Measurements from ENCODE around the gene LEKR1.
"Not testable (repeated sequence)": the region's sequence is repeated elsewhere in the genome, so short reads cannot be mapped to it uniquely, and the experiment has no call there.

LEKR1 gene

GRCh38 chr3:156885761-156886160 is 59.6 kb downstream of the LEKR1 start:
- DNase-seq = no peak
- Mint-ChIP-seq H3K27ac (no peak overlapping the region), H3K4me1 (no peaks in the 10 kb centered on the region), H3K4me3 (no peak overlapping the region), H3K9me3 (peaks cover 12% of the 10 kb centered on the region), H3K36me3 (no peaks in the 10 kb centered on the region), H3K27me3 (no peaks in the 10 kb centered on the region)
- CTCF ChIA-PET = no interaction called here

GRCh38 chr3:156888176-156888575 is 62.0 kb downstream of the LEKR1 start:
- H3K4me1 Mint-ChIP-seq = no peaks in the 10 kb centered on the region
- no peaks in the 10 kb centered on the region for H3K36me3 Mint-ChIP-seq
- CTCF ChIA-PET = interaction anchor here (0.6 kb wide), 1 partner anchor 9 kb away, joined by 3 read pairs; no protein-coding TSS in a partner anchor
- no peak for DNase-seq
- no peaks in the 10 kb centered on the region for H3K27me3 Mint-ChIP-seq
- peaks cover 10% of the 10 kb centered on the region for H3K9me3 Mint-ChIP-seq
- no peak overlapping the region for H3K27ac Mint-ChIP-seq
- no peak overlapping the region for H3K4me3 Mint-ChIP-seq

GRCh38 chr3:156888576-156888975 is 62.4 kb downstream of the LEKR1 start:
- CTCF ChIA-PET = interaction anchor here (0.9 kb wide), 1 partner anchor 24 kb away, joined by 3 read pairs; no protein-coding TSS in a partner anchor
- Mint-ChIP-seq H3K9me3 (peaks cover 8% of the 10 kb centered on the region), H3K4me1 (no peaks in the 10 kb centered on the region), H3K36me3 (no peaks in the 10 kb centered on the region), H3K4me3 (no peak overlapping the region), H3K27me3 (no peaks in the 10 kb centered on the region), H3K27ac (no peak overlapping the region)
- no peak for DNase-seq

- Mint-ChIP-seq H3K36me3 (no peaks in the 10 kb centered on the region), H3K4me1 (no peaks in the 10 kb centered on the region), H3K4me3 (no peak overlapping the region), H3K9me3 (peaks cover 8% of the 10 kb centered on the region), H3K27me3 (no peaks in the 10 kb centered on the region), H3K27ac (no peak overlapping the region)
- no peak for DNase-seq
- CTCF ChIA-PET = no interaction called here
Measured at GRCh38 chr3:156892701-156893100, 66.5 kb downstream of the LEKR1 start.

GRCh38 chr3:156895374-156895773 is 69.2 kb downstream of the LEKR1 start:
- H3K4me3 Mint-ChIP-seq, H3K27me3 Mint-ChIP-seq, H3K4me1 Mint-ChIP-seq, DNase-seq, CTCF ChIA-PET, H3K36me3 Mint-ChIP-seq, H3K9me3 Mint-ChIP-seq, H3K27ac Mint-ChIP-seq: not testable (repeated sequence)

- H3K4me3 Mint-ChIP-seq, H3K9me3 Mint-ChIP-seq, H3K27me3 Mint-ChIP-seq, H3K27ac Mint-ChIP-seq, H3K36me3 Mint-ChIP-seq, DNase-seq, H3K4me1 Mint-ChIP-seq: not testable (repeated sequence)
- CTCF ChIA-PET = interaction anchor here (0.6 kb wide), 1 partner anchor 10 kb away, joined by 3 read pairs; no protein-coding TSS in a partner anchor
Measured at GRCh38 chr3:156897851-156898250, 71.7 kb downstream of the LEKR1 start.

DNA sequence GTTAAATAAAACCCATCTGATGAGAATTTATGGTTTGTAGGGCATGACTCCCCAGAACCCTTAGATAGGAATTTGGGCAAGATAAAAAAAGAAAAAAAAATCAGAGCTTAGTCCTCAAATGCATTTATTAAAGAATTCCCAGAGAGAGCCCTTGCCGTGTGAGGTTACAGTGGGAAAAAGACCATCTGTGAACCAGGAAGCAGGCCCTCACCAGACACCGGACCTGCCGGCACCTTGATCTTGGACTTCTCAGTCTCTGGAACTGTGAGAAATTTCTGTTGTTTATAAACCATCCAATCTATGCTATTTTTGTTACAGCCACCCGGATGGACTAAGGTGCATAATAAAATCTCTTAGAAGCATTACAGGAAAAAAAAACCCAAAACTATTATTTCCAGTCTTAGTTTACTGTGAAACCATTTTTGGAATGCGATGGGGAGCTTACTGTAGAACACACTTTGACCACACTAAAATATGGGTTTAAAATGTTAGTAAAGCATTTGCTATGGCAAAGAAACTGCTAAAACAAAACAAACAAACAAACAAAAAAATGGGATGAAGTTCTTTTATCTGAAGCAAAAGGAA is 72.2 kb downstream of the LEKR1 start:
- no peaks in the 10 kb centered on the region for H3K27me3 Mint-ChIP-seq
- peaks cover 8% of the 10 kb centered on the region for H3K9me3 Mint-ChIP-seq
- no peak for DNase-seq
- no peaks in the 10 kb centered on the region for H3K4me1 Mint-ChIP-seq
- CTCF ChIA-PET = no interaction called here
- H3K36me3 Mint-ChIP-seq = no peaks in the 10 kb centered on the region
- H3K27ac Mint-ChIP-seq = no peak overlapping the region
- no peak overlapping the region for H3K4me3 Mint-ChIP-seq

- Mint-ChIP-seq H3K36me3 (no peaks in the 10 kb centered on the region), H3K27me3 (no peaks in the 10 kb centered on the region), H3K4me1 (no peaks in the 10 kb centered on the region), H3K4me3 (no peak overlapping the region), H3K27ac (no peak overlapping the region), H3K9me3 (peaks cover 4% of the 10 kb centered on the region)
- DNase-seq = no peak
- CTCF ChIA-PET = no interaction called here
Measured at GRCh38 chr3:156899951-156900350, 73.8 kb downstream of the LEKR1 start.

DNA sequence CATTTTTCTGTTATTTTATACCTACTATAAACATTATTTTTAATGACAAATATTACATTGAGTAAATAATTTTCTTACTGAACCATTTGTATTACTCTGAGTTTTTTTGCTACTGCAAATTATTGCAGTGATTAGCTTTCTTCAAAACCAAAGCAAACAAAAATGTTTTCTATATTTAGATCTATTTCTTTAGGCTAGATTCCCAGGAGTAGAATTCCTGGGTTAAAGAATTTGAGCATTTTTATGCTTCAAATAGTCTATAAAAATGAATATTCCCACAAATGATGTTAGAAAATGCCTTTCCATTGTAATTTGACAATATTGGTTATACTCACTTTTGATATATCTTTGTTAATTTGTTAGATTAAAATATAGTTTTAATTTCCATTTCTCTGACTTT is 76.8 kb downstream of the LEKR1 start:
- Mint-ChIP-seq H3K27ac (no peak overlapping the region), H3K4me3 (no peak overlapping the region), H3K27me3 (no peaks in the 10 kb centered on the region), H3K9me3 (no peaks in the 10 kb centered on the region), H3K36me3 (no peaks in the 10 kb centered on the region), H3K4me1 (no peaks in the 10 kb centered on the region)
- CTCF ChIA-PET = no interaction called here
- no peak for DNase-seq

GRCh38 chr3:156906275-156906674 is 80.1 kb downstream of the LEKR1 start:
- H3K9me3 Mint-ChIP-seq = no peaks in the 10 kb centered on the region
- H3K27ac Mint-ChIP-seq = no peak overlapping the region
- H3K4me3 Mint-ChIP-seq = no peak overlapping the region
- CTCF ChIA-PET = no interaction called here
- no peaks in the 10 kb centered on the region for H3K4me1 Mint-ChIP-seq
- DNase-seq = no peak
- H3K27me3 Mint-ChIP-seq = no peaks in the 10 kb centered on the region
- H3K36me3 Mint-ChIP-seq = no peaks in the 10 kb centered on the region

- Mint-ChIP-seq H3K27me3 (no peaks in the 10 kb centered on the region), H3K36me3 (no peaks in the 10 kb centered on the region), H3K4me1 (no peaks in the 10 kb centered on the region), H3K9me3 (no peaks in the 10 kb centered on the region), H3K27ac (no peak overlapping the region), H3K4me3 (no peak overlapping the region)
- CTCF ChIA-PET = no interaction called here
- no peak for DNase-seq
Measured at GRCh38 chr3:156908398-156908797, 82.2 kb downstream of the LEKR1 start.

GRCh38 chr3:156910022-156910421 is 83.9 kb downstream of the LEKR1 start:
- H3K4me3 Mint-ChIP-seq = no peak overlapping the region
- no peaks in the 10 kb centered on the region for H3K36me3 Mint-ChIP-seq
- no peaks in the 10 kb centered on the region for H3K9me3 Mint-ChIP-seq
- H3K4me1 Mint-ChIP-seq = no peaks in the 10 kb centered on the region
- DNase-seq = no peak
- CTCF ChIA-PET = no interaction called here
- H3K27me3 Mint-ChIP-seq = no peaks in the 10 kb centered on the region
- H3K27ac Mint-ChIP-seq = no peak overlapping the region

GRCh38 chr3:156910831-156911230 is 84.7 kb downstream of the LEKR1 start:
- not testable (repeated sequence) for H3K9me3 Mint-ChIP-seq

GRCh38 chr3:156914300-156914699 is 88.1 kb downstream of the LEKR1 start:
- DNase-seq, CTCF ChIA-PET, H3K9me3 Mint-ChIP-seq, H3K27ac Mint-ChIP-seq, H3K4me1 Mint-ChIP-seq, H3K27me3 Mint-ChIP-seq, H3K4me3 Mint-ChIP-seq, H3K36me3 Mint-ChIP-seq: not testable (repeated sequence)

More at GRCh38 chr3:156910831-156911230, 84.7 kb downstream of the LEKR1 start:
- CTCF ChIA-PET, DNase-seq, H3K4me3 Mint-ChIP-seq, H3K36me3 Mint-ChIP-seq, H3K27me3 Mint-ChIP-seq, H3K27ac Mint-ChIP-seq, H3K4me1 Mint-ChIP-seq: not testable (repeated sequence)

DNA sequence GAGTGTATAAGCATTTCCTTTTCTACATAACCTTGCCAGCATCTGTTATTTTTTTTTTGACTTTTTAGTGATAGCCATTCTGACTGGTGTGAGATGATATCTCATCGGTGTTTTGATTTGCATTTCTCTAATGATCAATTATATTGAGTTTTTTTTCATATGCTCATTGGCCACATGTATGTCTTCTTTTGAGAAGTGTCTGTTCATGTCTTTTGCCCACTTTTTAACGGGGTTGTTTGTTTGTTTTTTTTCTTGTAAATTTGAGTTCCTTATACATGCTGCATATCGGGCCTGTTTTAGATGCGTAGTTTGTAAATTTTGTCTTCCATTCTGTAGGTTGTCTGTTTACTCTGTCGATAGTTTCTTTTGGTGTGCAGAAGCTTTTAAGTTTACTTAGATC is 89.2 kb downstream of the LEKR1 start:
- peaks cover 3% of the 10 kb centered on the region for H3K9me3 Mint-ChIP-seq
- H3K27ac Mint-ChIP-seq = no peak overlapping the region
- H3K27me3 Mint-ChIP-seq = no peaks in the 10 kb centered on the region
- H3K36me3 Mint-ChIP-seq = no peaks in the 10 kb centered on the region
- no peaks in the 10 kb centered on the region for H3K4me1 Mint-ChIP-seq
- no peak for DNase-seq
- CTCF ChIA-PET = no interaction called here
- H3K4me3 Mint-ChIP-seq = no peak overlapping the region

GRCh38 chr3:156918746-156919145 is 92.6 kb downstream of the LEKR1 start:
- no peak for DNase-seq
- CTCF ChIA-PET = no interaction called here
- peaks cover 3% of the 10 kb centered on the region for H3K9me3 Mint-ChIP-seq
- no peaks in the 10 kb centered on the region for H3K4me1 Mint-ChIP-seq
- H3K27ac Mint-ChIP-seq = no peak overlapping the region
- H3K4me3 Mint-ChIP-seq = no peak overlapping the region
- H3K36me3 Mint-ChIP-seq = no peaks in the 10 kb centered on the region
- no peaks in the 10 kb centered on the region for H3K27me3 Mint-ChIP-seq

All from activated naive CD4-positive, alpha-beta T cell treated with anti-CD3 and anti-CD28 coated beads, Interleukin-2, amount 10 ng/mL, durations not matched to agents 7 days and 5 days (primary cell).